C4-2B (cell line): ENCODE data around the gene AHNAK.
A peak's percentile ranks its signal among the peaks of the same experiment; 100 is the strongest.
"Not testable (repeated sequence)": the region's sequence is repeated elsewhere in the genome, so short reads cannot be mapped to it uniquely, and the experiment has no call there.

Source experiments
- H3K27ac ChIP-seq: fragments of 450-650 bp; 2 replicates; pipeline ENCODE4 v1.5.1; 2017
- ZFX ChIP-seq: fragments of 450-650 bp; IDR thresholded peaks from 2 replicates; pipeline ENCODE4 v1.6.1; 2017
- TF ChIP-seq, protein P1 (sequence below): fragments of 450-650 bp; conservative IDR thresholded peaks from 2 replicates; pipeline ENCODE4 v1.5.1; 2017; ENCODE audit warnings: mild to moderate bottlenecking

The AHNAK gene

DNA sequence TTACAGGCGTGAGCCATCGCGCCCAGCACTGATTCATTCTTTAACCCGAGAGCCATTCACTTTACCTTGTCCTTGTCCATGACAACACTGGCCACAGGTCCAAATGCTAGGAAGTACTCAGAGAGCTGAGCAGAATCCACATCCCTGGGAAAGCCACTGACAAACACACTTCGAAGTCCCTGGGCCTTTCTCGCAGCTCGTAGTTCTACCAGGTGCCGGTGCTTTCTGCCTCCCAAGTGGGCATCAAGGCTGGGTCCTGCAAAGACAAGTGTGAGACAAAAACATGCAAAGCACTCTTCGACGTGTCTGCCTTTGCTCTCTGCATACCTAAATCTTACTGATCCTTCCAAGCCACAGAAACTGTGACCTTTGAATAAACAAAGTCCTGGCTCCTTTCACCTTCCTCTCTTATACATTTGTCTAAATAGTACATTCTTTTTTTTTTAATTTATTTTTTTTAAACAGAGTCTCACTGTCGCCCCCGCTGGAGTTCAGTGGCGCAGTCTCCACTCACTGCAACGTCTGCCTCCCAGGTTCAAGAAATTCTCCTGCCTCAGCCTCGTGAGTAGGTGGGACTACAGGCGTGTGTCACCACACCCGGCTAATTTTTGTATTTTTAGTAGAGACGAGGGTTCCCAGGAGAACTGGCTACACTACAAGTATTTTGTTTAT lies 42.5 kb upstream of the AHNAK start:
- TF ChIP-seq, protein P1, sequence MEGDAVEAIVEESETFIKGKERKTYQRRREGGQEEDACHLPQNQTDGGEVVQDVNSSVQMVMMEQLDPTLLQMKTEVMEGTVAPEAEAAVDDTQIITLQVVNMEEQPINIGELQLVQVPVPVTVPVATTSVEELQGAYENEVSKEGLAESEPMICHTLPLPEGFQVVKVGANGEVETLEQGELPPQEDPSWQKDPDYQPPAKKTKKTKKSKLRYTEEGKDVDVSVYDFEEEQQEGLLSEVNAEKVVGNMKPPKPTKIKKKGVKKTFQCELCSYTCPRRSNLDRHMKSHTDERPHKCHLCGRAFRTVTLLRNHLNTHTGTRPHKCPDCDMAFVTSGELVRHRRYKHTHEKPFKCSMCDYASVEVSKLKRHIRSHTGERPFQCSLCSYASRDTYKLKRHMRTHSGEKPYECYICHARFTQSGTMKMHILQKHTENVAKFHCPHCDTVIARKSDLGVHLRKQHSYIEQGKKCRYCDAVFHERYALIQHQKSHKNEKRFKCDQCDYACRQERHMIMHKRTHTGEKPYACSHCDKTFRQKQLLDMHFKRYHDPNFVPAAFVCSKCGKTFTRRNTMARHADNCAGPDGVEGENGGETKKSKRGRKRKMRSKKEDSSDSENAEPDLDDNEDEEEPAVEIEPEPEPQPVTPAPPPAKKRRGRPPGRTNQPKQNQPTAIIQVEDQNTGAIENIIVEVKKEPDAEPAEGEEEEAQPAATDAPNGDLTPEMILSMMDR = no peak; the same call in 1 of the 2 replicates
- TF ChIP-seq ZFX = no peak
- peak overlapping the region; percentile 54 for H3K27ac ChIP-seq

DNA sequence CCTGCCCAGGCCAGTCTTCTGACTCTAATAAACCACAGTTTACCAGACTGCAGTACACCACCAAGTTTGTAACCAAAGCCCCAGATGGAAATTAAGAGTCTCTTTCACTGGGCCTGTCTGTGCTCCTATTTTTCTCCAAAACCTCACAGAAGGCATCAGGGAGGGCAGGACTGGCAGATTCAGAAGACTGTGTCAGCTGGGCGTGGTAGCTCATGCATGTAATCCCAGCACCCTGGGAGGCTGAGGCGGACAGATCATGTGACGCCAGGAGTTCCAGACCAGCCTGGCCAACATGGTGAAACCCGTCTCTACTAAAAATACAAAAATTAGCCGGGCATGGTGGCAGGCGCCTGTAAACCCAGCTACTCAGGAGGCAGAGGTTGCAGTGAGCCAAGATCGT lies 38.8 kb upstream of the AHNAK start:
- H3K27ac ChIP-seq = not testable (repeated sequence)

DNA sequence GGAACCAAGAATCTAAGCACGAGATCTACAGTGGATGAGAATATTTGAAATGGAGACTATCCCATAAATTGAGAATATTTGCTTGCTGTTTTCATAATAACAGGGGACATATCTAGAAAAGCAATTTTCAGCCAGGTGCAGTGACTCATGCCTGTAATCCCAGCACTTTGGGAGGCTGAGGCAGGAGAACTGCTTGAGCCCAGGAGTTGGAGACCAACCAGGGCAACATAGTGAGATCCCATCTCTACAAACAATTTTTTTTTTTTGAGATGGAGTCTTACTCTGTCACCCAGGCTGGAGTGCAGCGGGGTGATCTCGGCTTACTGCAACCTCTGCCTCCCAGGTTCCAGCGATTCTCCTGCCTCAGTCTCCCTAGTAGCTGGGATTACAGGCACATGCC lies 35.1 kb upstream of the AHNAK start:
- H3K27ac ChIP-seq = not testable (repeated sequence)

DNA sequence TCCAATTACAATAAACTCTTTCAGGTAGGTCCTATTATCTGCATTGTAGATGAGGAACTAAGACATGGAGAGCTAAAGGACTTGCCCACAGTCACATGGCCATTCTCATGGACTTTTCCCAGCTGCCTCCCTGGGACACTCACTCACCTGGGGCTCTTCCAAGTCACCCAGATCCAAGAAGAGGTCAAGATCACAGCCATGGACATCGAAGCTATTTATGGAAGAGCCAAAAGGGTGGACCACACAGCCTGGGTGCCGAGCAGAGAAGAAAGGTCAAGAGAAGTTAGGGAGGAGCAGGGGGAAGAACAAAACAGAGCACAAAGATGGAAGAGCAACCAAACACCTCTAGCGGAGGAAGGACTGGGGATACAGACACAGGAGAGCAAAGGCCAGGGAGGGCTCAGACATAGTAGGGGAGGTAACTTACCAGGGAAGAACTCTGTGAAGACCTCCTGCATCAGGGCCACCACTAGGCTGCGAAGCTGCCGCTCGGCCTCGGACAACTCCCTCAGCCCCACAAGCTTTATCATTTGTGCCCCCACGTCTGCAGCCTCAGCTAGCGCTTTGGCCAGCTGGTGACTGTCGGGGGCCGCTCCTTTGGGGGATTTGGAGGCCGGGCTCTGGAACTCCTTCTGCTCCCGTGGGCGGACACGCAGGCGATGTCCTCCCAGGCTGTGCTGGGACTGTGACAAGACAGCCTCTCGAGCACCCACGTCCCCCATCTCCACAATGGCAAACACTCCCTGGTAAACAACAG lies 34.5 kb upstream of the AHNAK start:
- TF ChIP-seq, protein P1 = no peak
- no peak for TF ChIP-seq ZFX
- no peak overlapping the region for H3K27ac ChIP-seq

DNA sequence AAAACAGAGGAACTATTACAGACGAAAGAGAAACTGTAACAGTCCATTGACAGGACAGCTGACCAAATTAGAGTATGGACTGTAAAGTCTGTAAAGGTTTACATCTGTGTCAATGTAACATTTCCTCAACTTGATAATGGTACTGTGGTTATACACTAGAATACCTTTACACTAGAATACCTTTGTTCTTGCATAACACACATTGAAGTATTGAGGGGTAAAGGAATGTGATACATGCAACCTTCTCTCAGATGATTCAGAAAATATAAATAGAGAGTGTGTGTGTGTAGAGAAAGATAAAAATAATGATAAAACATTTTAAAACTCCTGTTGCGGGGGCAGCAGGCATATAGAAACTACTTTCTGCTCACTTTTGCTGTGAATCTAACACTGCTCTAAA lies 32.6 kb upstream of the AHNAK start:
- H3K27ac ChIP-seq = no peak overlapping the region
- TF ChIP-seq, protein P1 = no peak
- TF ChIP-seq ZFX = no peak

DNA sequence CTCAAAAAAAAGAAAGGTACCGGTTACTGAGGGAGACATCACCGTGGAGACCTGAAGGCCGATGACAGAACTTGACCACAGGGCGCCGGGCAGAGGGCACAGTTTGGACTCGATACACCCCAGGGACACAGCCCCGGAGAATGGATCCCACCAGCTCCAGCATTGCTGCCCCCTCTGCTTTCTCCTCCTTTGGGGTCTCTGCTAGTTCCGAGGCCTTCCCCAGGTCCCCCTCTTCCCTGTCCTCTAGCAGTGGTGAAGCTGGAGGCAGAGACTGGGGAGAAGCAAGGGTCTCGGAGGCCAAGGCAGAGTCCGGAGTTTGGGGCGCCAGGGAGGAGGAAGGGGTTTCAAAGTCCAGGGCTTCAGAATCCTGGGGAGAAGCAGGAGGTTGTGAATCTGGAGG lies 31.9 kb upstream of the AHNAK start:
- TF ChIP-seq, protein P1 = no peak
- no peak for TF ChIP-seq ZFX

DNA sequence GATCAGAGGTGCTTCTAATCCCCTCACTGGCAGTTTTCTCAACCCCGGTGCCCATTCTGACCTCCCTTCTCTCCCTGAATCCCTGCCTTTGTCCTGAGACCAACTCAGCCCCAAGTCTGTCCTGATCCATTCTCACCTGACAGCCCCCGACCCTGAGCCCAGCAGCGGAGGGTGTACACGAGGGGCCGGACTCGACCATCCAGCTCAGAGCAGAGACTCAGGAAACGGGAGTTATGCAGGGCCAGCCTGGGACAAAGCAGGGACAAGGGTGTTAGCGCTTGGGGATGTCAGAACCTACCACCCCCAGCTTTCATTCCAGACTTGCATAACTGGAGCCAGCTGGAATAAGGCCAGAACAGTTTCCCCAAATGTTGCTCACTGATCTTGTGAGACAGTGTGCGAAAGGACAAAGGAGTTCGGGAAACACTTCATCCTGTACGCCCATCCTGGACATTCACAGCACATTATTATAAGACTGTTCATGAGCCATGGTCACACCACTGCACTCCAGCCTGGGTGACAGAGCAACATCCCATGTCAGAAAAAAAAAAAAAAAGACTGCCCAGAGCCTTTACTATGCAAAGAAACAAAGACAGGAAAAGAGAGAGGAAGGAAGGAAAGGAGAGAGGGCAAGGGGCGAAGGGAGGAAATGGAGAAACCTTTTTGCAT lies 30.6 kb upstream of the AHNAK start:
- TF ChIP-seq, protein P1 = no peak
- no peak for TF ChIP-seq ZFX
- no peak overlapping the region for H3K27ac ChIP-seq

More for the DNA sequence above, 31.9 kb upstream of the AHNAK start:
- H3K27ac ChIP-seq = no peak overlapping the region

DNA sequence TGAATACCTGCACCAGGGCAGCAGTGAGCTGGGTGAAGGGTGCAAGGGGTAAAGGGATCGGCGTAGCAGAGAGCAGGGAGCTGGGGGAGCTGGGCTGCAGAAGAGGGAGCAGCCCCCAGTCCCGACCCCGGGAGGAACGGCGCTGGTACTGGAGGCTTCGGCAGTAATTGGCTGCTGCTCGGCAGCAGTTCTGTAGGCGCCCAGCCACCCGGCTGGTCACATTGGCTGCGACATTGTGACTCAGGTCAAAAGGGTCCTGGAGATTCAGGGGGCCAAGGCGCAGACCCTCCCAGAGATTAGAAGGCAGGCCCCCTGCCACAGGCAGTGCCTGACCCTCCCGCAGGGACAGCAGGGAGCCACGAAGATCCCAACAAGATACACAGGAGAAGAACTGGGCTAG lies 29.2 kb upstream of the AHNAK start:
- no peak overlapping the region; the same call in 1 of the 2 replicates for H3K27ac ChIP-seq
- TF ChIP-seq, protein P1 = no peak
- no peak for TF ChIP-seq ZFX
